ENCODE measurements around the gene TRABD2B.
A peak's percentile ranks its signal among the peaks of the same experiment; 100 is the strongest.

The TRABD2B gene

DNA sequence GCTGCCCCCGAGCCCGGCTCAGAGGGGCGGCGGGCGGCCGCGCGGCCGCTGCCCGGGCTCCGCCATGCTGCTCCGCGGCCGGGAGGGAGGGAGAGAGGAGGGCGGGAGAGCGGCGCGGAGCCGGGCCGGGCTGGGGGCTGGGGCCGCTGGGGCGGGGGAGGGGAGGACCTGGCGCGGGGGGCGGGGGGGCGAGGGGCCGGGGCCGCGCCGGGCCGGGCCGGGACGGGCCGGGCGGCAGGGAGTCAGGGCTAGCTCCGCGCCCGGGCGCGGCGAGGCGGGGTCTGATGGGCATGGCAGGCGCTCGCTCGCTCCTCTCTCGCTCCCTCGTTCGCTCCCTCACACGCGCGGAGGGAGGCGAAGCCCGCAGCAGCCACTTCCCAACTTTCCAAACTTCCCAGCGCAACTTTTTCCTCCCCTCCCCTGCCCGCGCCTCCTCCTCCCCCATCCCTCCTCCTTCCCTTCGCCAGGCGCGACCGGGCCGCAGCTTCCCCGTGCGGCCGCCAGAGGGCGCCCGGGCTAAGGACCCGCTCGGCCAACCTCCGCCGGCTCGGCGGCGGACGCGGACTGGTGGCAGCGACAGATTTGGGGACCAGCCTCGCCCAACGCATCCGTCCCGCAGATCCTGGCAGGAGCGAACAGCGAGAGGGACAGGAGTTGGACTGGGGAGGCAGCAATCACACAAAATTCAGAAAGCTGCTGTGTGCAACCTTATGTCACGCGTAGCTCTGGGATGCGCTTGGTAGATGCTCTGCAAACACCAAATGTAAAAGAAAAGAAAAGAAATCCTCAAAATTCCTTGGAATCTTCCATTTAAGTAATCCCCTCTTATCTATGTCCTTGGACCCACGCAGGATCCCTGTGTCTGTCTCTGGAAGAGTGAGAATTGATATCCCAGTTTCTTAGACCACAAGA lies at the start of gene TRABD2B:
Gene TRABD2B (minus strand): TSS at position 97 of the 912 bp plus-strand sequence.
- no peaks in the 10 kb centered on the region for H3K36me3 ChIP-seq (ENCODE audit: insufficient read depth, low read length)
- H3K9ac ChIP-seq (ENCODE audit: low read depth, low read length) = peak within 1 kb of the TSS; percentile 59
- H3K4me1 ChIP-seq (ENCODE audit: insufficient read depth, low read length) = peaks cover 17% of the 10 kb centered on the region
- H3K9me3 ChIP-seq (ENCODE audit: control insufficient read depth, insufficient read depth, low read length) = no peaks in the 10 kb centered on the region

DNA sequence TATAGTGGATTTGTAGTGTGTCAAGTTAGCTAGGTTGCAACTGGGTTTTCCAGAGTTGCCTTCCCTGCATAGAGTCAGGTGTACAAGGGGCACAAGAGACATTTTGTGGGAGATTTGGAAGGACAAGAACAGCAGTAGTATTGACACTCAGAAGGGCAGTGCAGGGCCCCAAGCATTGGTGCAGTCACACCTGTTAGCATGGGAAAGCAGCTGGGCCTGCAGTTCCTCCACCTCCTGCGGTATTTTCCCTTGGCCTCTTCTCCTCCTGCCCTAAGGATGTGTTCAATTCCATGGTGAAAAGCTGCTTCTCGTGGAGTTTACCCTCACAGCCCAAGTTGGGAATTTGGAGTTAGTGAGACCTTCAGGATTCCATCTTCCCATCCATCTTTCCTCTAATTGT lies 47.1 kb upstream of the TRABD2B start:
- H3K9ac ChIP-seq (ENCODE audit: low read depth, low read length) = no peak overlapping the region
- no peaks in the 10 kb centered on the region for H3K36me3 ChIP-seq (ENCODE audit: insufficient read depth, low read length)
- no peaks in the 10 kb centered on the region for H3K9me3 ChIP-seq (ENCODE audit: control insufficient read depth, insufficient read depth, low read length)
- H3K4me1 ChIP-seq (ENCODE audit: insufficient read depth, low read length) = peaks cover 34% of the 10 kb centered on the region

DNA sequence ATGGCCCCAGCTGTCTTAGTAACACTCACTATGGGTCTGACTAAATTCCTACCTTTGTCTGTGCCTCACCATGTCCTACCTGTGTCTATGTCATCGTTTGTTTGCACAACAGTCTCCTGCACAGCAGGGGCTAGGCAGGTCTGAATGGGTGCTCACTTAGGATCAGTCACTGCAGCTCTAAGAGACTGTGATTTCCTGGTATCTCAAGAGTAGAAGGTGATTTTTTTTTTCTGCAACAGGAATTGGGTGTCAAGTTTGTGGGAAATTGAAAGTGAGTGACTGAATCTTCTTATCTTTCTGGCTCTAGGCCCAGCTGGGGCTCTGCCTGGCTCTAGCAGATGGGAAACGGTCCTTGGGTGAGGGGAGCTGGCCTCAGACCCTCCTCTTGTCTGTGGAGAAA lies 46.4 kb upstream of the TRABD2B start:
- H3K9me3 ChIP-seq (ENCODE audit: control insufficient read depth, insufficient read depth, low read length) = no peaks in the 10 kb centered on the region
- H3K4me1 ChIP-seq (ENCODE audit: insufficient read depth, low read length) = peaks cover 36% of the 10 kb centered on the region
- no peak overlapping the region for H3K9ac ChIP-seq (ENCODE audit: low read depth, low read length)
- no peaks in the 10 kb centered on the region for H3K36me3 ChIP-seq (ENCODE audit: insufficient read depth, low read length)

DNA sequence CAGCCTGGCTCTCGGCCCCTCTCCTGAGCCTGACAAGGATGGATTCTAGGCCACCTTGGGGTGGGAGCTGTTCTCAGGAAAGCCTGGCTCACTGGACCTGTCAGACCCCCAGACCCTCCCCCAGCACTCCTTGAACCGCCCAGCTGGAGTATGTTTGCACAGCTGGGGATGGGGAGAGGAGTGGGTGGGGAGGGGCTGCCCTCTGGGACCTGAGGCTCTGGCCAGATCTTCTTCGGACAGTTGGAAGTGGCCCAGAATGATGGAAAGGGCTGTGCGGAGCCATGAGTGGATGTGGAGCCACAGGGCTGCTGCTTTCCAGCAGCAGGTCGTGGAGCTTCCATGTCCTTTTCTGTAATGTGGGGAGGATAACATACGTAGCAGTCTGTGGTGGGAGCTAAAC lies 43.0 kb upstream of the TRABD2B start:
- no peak overlapping the region for H3K9ac ChIP-seq (ENCODE audit: low read depth, low read length)
- H3K36me3 ChIP-seq (ENCODE audit: insufficient read depth, low read length) = no peaks in the 10 kb centered on the region
- H3K4me1 ChIP-seq (ENCODE audit: insufficient read depth, low read length) = peaks cover 29% of the 10 kb centered on the region
- no peaks in the 10 kb centered on the region for H3K9me3 ChIP-seq (ENCODE audit: control insufficient read depth, insufficient read depth, low read length)

GRCh38 chr1:48039088-48040054 lies 42.2 kb upstream of the TRABD2B start:
- Histone ChIP-seq H3K36me3 (ENCODE audit: insufficient read depth, low read length) (no peaks in the 10 kb centered on the region), H3K9ac (ENCODE audit: low read depth, low read length) (no peak overlapping the region), H3K4me1 (ENCODE audit: insufficient read depth, low read length) (peaks cover 29% of the 10 kb centered on the region), H3K9me3 (ENCODE audit: control insufficient read depth, insufficient read depth, low read length) (no peaks in the 10 kb centered on the region)

- H3K4me1 ChIP-seq (ENCODE audit: insufficient read depth, low read length) = peaks cover 21% of the 10 kb centered on the region
- H3K9ac ChIP-seq (ENCODE audit: low read depth, low read length) = no peak overlapping the region
- H3K9me3 ChIP-seq (ENCODE audit: control insufficient read depth, insufficient read depth, low read length) = no peaks in the 10 kb centered on the region
- no peaks in the 10 kb centered on the region for H3K36me3 ChIP-seq (ENCODE audit: insufficient read depth, low read length)
Observed at GRCh38 chr1:48038270-48038767, 41.1 kb upstream of the TRABD2B start.

DNA sequence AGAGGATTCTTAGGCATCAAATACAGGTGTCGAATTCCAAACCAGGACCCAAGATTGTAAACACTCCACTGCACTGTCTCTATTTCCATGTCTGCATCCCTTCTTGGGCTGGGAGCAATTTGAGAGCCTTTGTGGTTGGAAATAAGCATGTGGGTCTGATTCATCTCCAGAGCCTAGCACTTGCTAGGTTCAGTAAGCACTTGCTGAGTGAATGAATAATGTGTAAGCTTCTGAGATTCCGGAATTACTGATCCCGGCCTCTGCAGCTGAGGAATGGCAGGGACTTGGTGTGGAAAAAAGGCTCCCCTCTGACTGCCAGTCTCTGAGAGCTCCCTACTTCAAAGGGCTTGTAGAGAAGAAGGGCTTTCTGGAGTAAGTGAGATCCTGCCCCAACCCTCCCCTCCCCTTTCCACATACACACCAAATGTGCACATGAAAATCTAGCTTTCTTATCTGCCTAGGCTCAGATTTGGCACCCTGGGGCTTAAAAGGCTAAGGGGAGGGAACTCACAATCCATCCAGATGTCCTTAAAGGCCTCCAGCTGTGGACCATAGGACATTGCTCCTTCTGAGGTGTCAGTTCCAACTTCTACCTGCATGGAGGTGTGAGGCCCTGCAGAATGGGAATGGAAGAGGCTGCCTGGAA lies 39.6 kb upstream of the TRABD2B start:
- H3K9ac ChIP-seq (ENCODE audit: low read depth, low read length) = no peak overlapping the region
- H3K36me3 ChIP-seq (ENCODE audit: insufficient read depth, low read length) = no peaks in the 10 kb centered on the region
- no peaks in the 10 kb centered on the region for H3K9me3 ChIP-seq (ENCODE audit: control insufficient read depth, insufficient read depth, low read length)
- peaks cover 17% of the 10 kb centered on the region for H3K4me1 ChIP-seq (ENCODE audit: insufficient read depth, low read length)

- H3K36me3 ChIP-seq (ENCODE audit: insufficient read depth, low read length) = no peaks in the 10 kb centered on the region
- H3K9ac ChIP-seq (ENCODE audit: low read depth, low read length) = no peak overlapping the region
- no peaks in the 10 kb centered on the region for H3K9me3 ChIP-seq (ENCODE audit: control insufficient read depth, insufficient read depth, low read length)
- peaks cover 14% of the 10 kb centered on the region for H3K4me1 ChIP-seq (ENCODE audit: insufficient read depth, low read length)
Observed at GRCh38 chr1:48035371-48036141, 38.4 kb upstream of the TRABD2B start.

DNA sequence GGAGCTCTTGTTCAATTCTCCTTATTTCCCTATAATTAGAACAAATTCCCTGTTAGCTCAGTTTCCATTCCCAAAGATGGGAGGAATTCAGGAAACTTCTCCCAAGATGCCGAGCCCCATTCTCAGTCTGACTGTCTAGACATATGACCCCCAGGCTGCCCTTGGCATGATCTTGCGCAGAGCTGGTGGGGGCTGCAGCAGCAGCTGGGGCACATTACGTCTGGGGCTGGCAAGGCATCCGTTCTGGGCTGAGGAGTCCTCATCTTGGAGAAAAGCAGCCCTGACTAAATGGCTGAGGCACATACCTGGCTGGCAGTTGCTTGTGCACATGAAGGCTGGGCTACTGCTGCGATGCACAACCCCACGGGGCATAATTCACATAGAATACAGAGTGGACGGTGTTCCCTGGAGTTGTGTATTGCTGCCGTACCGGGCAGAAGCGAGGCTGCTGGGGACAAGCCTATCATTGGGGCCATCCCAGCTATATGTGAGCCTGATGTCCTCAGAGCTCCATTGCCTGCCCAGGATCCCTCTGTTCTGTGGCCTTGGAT lies 36.4 kb upstream of the TRABD2B start:
- no peaks in the 10 kb centered on the region for H3K9me3 ChIP-seq (ENCODE audit: control insufficient read depth, insufficient read depth, low read length)
- H3K4me1 ChIP-seq (ENCODE audit: insufficient read depth, low read length) = peaks cover 4% of the 10 kb centered on the region; the same call in 1 of the 2 replicates
- H3K36me3 ChIP-seq (ENCODE audit: insufficient read depth, low read length) = no peaks in the 10 kb centered on the region
- H3K9ac ChIP-seq (ENCODE audit: low read depth, low read length) = no peak overlapping the region

DNA sequence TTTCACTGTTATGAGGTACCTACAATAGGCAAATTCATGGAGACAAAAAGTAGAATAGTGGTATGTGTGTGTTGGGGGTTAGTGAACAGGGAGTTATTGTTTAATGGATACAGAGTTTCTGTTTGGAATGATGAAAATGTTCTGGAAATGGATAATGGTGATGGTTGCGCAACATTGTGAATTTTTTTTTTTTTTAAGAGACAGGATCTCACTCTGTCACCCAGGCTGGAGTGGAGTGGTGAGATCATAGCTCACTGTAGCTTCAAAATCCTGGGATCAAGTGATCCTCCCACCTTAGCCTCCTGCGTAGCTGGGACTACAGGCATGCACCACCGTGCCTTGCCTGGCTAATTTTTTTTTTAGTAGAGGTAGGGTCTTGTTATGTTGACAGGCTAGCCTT lies 34.5 kb upstream of the TRABD2B start:
- H3K9ac ChIP-seq (ENCODE audit: low read depth, low read length) = no peak overlapping the region
- H3K36me3 ChIP-seq (ENCODE audit: insufficient read depth, low read length) = no peaks in the 10 kb centered on the region
- H3K4me1 ChIP-seq (ENCODE audit: insufficient read depth, low read length) = peaks cover 4% of the 10 kb centered on the region; the same call in 1 of the 2 replicates
- H3K9me3 ChIP-seq (ENCODE audit: control insufficient read depth, insufficient read depth, low read length) = no peaks in the 10 kb centered on the region

GRCh38 chr1:48030696-48031365 lies 33.6 kb upstream of the TRABD2B start:
- H3K36me3 ChIP-seq (ENCODE audit: insufficient read depth, low read length) = no peaks in the 10 kb centered on the region
- H3K4me1 ChIP-seq (ENCODE audit: insufficient read depth, low read length) = peaks cover 9% of the 10 kb centered on the region
- no peak overlapping the region for H3K9ac ChIP-seq (ENCODE audit: low read depth, low read length)
- no peaks in the 10 kb centered on the region for H3K9me3 ChIP-seq (ENCODE audit: control insufficient read depth, insufficient read depth, low read length)

- Histone ChIP-seq H3K36me3 (ENCODE audit: insufficient read depth, low read length) (no peaks in the 10 kb centered on the region), H3K9me3 (ENCODE audit: control insufficient read depth, insufficient read depth, low read length) (no peaks in the 10 kb centered on the region), H3K4me1 (ENCODE audit: insufficient read depth, low read length) (peaks cover 9% of the 10 kb centered on the region), H3K9ac (ENCODE audit: low read depth, low read length) (no peak overlapping the region)
Observed at GRCh38 chr1:48030211-48030610, 33.0 kb upstream of the TRABD2B start.
